Smooth muscle cell of the brain vasculature (primary cell): Measurements from ENCODE around the gene PLCD1.
"Not testable (repeated sequence)": the region's sequence is repeated elsewhere in the genome, so short reads cannot be mapped to it uniquely, and the experiment has no call there.

Experiments used
- DNase-seq: peaks from one replicate; pipeline ENCODE4 v3.0.0-alpha.2; 2012; ENCODE audit warnings: low read depth, low spot score

The PLCD1 gene

GRCh38 chr3:38036906-38037305 is 7.5 kb upstream of the PLCD1 start:
- no peak for DNase-seq

DNA sequence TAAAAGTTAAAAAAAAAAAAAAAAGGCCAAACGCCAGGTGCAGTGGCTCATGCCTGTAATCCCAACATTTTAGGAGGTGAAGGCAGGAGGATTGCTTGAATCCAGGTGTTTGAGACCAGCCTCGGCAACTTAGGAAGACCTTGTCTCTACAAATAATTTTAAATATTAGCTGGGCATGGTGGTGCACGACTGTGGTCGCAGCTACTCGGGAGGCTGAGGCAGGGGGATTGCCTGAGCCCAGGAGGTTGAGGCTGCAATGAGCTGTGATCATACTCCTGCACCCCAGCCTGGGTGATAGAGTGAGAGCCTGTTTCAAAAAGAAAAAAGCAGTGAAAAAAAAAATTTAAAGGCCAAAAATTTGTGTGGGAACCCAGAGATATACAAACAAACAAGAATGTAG is 6.8 kb upstream of the PLCD1 start:
- DNase-seq = no peak

DNA sequence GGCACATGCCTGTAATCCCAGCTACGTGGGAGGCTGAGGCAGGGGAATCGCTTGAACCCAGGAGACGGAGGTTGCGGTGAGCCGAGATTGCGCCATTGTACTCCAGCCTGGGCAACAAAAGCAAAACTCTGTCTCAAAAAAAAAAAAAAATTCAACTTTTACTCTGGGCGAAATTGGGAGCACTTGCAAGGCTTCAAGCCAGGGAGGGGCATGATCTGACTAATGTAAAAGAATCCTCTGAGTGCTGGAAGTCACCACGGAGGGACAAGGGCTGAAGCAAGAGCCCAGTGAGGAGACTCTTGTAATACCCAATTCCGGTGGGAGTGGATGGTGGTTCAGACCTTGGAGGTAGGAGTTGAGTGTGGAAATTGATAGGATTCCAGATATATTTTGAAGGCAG is 4.9 kb upstream of the PLCD1 start:
- DNase-seq = not testable (repeated sequence)

DNA sequence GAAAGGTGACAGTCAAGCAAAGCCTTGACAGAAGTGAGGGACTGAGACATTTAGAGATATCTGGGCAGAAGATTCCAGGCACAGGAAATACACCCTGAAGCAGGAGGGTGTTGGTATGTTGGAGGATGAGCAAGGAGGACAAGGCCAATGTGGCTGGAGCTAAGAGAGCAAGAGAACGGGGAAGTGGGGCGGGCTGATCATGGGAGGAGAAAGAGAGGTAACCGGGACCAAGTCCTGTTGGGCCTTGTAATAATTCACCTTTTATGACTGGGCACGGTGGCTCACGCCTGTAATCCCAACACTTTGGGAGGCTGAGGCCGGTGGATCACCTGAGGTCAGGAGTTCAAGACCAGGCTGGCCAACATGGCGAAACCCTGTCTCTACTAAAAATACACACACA is 4.1 kb upstream of the PLCD1 start:
- not testable (repeated sequence) for DNase-seq

- DNase-seq = no peak
Observed at GRCh38 chr3:38032328-38032865, 3.0 kb upstream of the PLCD1 start.

GRCh38 chr3:38031022-38031994 is 1.9 kb upstream of the PLCD1 start:
- DNase-seq = no peak

GRCh38 chr3:38030126-38031021 is 932 bp upstream of the PLCD1 start:
- DNase-seq = no peak

DNA sequence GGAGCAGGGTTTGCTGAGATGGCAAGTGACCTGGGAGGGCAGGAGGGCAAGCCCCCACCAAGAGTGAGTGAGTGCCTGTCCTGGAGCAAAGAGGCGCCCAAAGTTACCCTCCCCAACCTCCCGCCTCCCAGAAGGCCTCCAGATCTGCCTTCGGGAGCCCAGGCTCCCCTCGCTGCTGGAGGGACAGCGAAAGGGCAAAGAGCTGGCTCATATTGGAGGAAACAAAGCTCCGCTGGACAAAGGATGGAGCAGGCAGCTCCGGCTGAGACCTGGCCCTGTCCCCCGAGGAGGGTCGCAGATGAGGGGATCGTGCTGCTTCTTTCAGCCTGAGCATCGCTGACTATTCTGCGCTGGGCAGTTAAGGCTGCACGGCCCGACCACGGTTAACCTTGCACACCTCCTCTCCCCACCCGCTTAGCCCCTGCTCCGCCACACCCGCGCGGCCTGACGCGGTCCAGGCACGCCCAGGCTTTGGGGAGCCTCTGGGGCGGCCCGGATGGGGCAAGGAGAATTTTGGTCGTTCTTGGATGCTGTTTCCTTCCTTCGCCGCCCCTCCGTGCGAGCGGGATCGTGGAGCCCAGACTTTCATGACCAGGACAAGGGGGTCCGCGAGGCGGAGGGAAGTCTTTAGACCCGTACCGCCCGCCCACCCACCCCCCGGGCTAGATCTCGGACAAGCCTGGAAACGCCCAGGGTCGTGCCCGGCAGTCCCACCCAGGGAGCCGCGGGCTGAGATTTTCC is 651 bp downstream of the PLCD1 start:
- no peak for DNase-seq

- DNase-seq = no peak
Observed at GRCh38 chr3:38027466-38028465, 1.7 kb downstream of the PLCD1 start.

- no peak for DNase-seq
Observed at GRCh38 chr3:38026856-38027255, 2.6 kb downstream of the PLCD1 start.

GRCh38 chr3:38022896-38023709 is 6.3 kb downstream of the PLCD1 start:
- DNase-seq = no peak

DNA sequence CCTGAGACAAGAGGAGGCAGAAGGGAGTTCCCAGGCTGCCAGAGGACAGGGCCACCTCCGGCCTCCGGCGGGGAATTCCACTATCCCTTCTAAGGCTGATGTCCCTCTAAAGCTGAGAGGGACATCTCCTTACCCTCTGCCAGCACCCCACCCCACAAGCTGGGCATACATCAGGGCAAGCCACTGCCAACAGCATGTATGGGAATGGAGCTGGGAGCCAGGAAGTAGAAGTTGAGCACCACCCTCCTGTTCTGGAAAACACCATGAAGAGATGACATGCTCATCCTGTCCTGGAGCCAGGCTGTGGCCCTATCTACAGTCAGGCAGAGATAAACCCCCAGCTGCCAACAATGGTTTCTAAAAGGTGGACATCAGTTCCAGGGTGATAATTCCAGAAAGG is 7.1 kb downstream of the PLCD1 start:
- DNase-seq = no peak

DNA sequence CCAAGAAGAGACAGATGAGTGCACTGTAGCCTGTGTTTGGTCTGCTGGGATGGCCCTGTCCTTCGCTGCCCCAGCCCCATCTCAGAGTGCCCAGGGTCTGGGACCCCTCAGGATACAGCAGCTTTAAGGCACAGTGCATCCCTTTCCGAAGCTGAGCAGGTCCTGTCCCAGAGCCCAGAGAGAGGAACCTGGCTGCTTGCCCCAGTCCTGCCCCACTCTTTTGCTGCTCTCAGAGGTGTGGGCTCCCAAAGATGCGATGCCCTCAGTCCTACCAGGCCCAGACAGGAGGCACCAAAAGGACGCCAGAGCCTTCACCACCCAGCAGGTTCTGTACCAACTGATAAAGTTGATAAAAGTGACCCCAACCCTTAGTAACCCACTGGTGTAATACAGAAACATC is 8.2 kb downstream of the PLCD1 start:
- no peak for DNase-seq

DNA sequence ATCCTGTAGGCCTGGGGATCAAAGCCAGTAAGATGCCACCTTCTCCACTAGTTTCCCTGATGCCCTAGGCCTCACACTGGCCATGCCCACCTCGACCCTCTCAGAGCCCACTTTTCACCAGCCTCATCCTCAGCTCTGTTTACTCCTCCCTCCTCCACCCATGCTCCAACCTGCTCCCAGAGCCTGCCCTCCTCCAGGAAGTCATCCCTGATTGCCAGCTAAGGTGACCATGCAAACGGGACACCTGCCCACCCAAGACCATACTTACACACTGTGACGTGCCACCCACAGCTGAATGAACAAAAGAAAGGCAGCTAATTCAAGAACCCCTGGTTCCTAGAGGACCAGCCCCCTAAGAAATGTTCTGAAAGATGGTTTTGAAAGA is 9.1 kb downstream of the PLCD1 start:
- no peak for DNase-seq

DNA sequence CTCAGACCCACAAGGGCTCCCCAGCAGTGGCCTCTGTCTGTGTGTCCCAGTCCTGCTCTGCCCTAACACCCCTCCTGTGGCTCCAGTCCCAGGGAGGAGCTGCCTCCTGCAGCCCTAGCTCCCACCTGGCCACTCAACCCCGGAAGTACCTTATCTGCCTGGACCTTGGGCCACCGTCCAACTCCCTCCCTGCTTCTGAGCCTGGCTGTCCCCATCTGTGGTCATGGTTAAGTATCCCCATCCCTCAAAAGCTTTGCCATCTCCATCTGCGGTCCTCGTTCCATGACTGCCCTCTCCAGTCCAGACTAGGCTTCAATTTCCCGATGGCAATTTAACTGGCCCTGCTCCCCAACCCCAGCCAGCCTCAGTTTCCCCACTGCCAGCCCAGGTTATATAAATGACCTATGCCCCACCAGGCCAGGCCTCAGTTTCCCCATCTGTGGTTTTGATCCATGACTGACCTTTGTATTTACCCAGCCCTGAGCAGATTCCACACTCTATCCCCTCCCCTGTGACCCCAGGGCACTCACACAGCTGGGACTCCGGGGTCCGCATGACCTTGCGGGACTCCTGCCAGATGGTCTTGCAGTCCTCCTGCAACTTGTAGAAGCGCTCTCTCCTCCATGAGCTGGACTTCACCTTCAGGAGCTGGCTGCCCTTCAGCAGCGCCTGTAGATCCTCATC is 9.6 kb downstream of the PLCD1 start:
- DNase-seq = no peak

DNA sequence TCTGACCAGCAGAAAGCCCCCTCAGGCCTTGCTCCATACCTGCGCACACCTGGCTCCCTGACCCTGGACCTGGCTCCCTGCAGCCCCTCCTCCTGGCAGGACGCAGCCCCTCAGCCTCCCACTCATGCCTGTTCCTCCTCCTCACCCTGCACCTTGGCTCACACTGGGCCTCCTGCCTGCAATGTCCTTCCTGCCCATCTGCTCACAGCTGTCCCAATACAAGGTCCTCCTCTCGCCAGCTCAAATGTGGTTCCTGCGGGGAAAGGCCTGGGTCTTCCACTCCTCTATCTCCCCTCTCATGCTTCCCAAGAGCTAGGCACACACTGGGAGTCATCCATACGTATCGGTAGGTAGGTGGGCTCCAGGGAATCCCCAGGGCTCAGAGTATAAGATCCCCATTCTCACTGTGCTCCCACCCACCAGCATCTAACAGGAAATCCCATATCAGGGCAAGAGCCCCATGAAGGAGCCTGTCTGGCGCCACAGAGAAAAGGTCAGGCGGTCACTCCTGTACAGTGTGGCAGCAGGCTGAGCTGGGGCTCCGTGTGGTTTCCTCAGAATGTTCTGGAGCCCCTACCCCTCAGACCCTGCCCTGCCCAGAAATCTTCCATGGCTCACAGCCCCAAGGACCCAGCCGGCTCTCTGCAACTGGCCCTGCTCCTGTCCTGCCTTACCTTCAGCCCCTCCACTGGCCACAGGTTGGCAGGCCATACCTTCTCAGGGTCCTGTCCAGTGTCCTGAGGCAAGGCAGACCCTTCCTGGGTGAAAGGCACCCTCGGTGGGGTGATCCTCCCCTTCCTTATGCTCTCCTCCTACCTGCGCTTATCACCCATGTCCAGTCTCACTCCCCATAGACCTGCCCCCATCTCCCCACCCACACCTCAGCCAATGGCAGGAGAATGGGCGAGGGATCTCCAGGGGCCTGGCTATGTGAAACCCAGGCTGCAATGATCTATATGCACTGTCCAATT is 10.9 kb downstream of the PLCD1 start:
- no peak for DNase-seq

DNA sequence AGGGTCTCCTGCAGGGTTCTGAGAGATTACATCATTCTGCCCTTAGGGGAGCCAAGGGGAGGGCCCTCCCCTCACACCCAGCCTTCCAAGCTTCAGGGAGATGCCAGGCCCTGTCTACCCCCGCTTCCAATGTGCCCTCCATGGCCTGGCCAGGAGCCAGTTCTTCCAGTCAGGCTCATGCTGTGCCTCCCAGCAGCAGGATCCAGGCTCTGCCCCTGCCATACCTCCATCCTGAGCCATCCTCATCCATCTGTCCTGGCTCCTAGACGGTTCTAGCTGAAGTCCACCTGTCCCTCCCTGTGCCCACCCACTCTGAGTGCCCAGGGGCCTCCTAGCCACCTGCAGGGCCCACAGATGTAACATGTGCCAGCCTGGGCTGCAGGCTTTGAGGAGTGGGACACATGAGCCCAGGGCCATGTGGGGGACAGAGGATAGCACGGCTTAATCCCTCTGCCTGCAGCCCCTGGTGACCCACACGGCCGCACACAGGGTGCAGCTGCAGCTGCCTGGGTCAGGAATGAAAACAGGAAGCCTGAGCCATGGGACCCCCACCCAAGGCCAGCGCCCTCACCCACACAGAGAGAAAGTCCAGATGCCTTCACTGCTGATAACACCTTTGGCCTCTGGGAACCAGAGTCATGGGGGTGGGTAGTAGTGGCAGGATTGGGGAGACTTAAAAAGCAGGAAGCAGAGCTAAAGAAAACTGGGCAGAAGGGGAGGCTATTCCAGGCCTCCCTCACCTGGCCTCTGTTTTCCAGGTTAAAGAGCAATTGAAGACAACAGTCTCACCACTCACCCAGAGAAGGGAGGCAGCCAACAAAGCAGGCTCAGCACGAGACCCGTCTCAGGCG is 11.8 kb downstream of the PLCD1 start:
- no peak for DNase-seq
